Measurements from ENCODE around the gene OPCML.

OPCML gene

DNA sequence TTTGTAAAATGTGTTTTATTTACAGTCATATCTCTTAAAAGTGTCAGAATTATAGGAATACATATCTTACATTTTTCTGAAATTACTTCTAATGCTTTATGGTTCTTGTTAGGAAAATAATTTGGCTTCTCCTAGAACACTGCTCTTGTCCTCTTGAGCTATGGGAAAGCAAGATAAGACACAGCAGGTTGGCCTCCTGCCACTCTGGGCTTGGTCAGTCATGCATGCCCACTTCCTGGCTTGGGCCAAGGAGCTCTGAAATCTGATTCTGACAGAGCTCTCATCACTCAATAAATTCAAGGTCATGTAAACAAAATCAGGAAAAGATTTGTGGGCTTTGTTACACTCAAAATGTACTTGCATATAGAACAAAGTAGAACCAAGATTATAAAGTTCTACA, 1036.0 kb downstream of the OPCML start:
- peaks cover 8% of the 10 kb centered on the region for H3K9me3 Mint-ChIP-seq
- H3K36me3 Mint-ChIP-seq (ENCODE audit: low read depth): no peaks in the 10 kb centered on the region
- no peak overlapping the region for H3K4me3 Mint-ChIP-seq
- H3K27me3 Mint-ChIP-seq (ENCODE audit: low read depth, poor library complexity): peaks cover 8% of the 10 kb centered on the region
- peak overlapping the region; percentile 83 for H3K27ac Mint-ChIP-seq
- DNase-seq: peak; percentile 53
- TF ChIP-seq, protein P1, sequence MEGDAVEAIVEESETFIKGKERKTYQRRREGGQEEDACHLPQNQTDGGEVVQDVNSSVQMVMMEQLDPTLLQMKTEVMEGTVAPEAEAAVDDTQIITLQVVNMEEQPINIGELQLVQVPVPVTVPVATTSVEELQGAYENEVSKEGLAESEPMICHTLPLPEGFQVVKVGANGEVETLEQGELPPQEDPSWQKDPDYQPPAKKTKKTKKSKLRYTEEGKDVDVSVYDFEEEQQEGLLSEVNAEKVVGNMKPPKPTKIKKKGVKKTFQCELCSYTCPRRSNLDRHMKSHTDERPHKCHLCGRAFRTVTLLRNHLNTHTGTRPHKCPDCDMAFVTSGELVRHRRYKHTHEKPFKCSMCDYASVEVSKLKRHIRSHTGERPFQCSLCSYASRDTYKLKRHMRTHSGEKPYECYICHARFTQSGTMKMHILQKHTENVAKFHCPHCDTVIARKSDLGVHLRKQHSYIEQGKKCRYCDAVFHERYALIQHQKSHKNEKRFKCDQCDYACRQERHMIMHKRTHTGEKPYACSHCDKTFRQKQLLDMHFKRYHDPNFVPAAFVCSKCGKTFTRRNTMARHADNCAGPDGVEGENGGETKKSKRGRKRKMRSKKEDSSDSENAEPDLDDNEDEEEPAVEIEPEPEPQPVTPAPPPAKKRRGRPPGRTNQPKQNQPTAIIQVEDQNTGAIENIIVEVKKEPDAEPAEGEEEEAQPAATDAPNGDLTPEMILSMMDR (IDR thresholded peaks at IDR 0.05): no peak
- H3K4me1 Mint-ChIP-seq: peaks cover 79% of the 10 kb centered on the region

DNA sequence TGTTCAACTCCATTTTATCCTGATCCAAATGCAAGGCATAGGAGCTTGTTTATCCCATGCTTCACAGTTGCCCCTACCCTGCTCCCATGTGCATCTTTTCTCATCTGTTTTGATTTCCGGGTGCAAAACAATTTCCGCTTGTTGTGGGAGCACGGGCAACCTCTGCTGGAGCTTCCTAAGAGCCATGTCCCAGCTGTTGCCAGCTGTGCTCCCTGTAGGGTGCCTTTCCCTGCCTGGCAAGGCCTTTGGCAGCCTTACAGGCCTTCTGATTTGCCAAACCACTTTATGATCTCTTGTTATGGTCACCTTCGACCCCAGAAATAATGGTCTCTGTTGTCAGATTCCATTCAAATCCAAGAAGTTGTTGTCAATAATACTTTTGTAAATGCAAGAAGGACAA, 1038.5 kb downstream of the OPCML start:
- Mint-ChIP-seq H3K4me3 (no peak overlapping the region), H3K27me3 (ENCODE audit: low read depth, poor library complexity) (peaks cover 3% of the 10 kb centered on the region), H3K9me3 (peaks cover 8% of the 10 kb centered on the region), H3K4me1 (peaks cover 71% of the 10 kb centered on the region), H3K27ac (no peak overlapping the region), H3K36me3 (ENCODE audit: low read depth) (no peaks in the 10 kb centered on the region)
- no peak for DNase-seq
- TF ChIP-seq, protein P1 (IDR thresholded peaks at IDR 0.05): no peak

DNA sequence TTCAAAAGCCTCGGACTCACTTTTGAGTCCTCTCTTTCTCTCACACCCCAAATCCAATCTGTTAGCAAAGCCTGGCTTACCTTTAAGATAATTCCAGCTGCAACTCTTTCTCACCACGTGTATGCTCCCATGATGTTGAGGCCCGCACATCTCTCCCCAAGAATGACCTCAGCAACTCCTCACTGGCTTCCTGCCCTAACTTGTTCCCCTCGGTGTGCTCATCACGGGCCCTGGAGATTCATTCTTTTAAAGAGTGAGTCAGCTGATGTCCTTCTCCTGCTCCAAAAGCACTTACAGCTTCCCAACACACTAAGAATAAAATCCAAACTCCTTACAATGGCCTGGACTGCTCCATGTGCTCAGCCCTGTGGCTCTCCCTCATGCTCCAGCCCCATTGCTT, 1041.3 kb downstream of the OPCML start:
- H3K27ac Mint-ChIP-seq: no peak overlapping the region
- DNase-seq: no peak
- H3K9me3 Mint-ChIP-seq: peaks cover 10% of the 10 kb centered on the region
- H3K27me3 Mint-ChIP-seq (ENCODE audit: low read depth, poor library complexity): no peaks in the 10 kb centered on the region
- no peak overlapping the region for H3K4me3 Mint-ChIP-seq
- H3K4me1 Mint-ChIP-seq: peaks cover 47% of the 10 kb centered on the region
- H3K36me3 Mint-ChIP-seq (ENCODE audit: low read depth): peaks cover 5% of the 10 kb centered on the region
- TF ChIP-seq, protein P1 (IDR thresholded peaks at IDR 0.05): no peak

DNA sequence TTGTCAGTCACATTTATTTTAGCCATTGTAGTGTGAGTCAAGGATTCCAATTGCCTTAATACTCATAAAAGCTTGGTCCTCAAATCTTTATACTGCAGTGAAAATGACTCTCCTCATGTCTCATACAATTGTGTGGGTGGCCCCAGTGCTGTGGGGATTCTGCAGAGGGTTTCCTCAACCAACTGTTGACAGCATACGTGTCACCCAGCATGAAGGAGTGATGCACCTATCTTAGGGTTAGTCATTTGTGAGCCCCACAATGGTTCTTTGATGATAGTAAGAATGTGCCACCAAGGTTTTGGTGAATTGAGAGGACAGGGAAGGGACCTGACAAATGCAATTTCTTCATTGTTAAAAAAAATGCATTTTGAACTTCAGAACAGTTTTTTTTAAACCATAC, 1046.2 kb downstream of the OPCML start:
- no peaks in the 10 kb centered on the region for H3K4me1 Mint-ChIP-seq
- TF ChIP-seq, protein P1 (IDR thresholded peaks at IDR 0.05): no peak
- DNase-seq: no peak
- H3K36me3 Mint-ChIP-seq (ENCODE audit: low read depth): peaks cover 9% of the 10 kb centered on the region
- H3K27me3 Mint-ChIP-seq (ENCODE audit: low read depth, poor library complexity): no peaks in the 10 kb centered on the region
- no peak overlapping the region for H3K27ac Mint-ChIP-seq
- H3K9me3 Mint-ChIP-seq: peaks cover 23% of the 10 kb centered on the region
- H3K4me3 Mint-ChIP-seq: no peak overlapping the region

DNA sequence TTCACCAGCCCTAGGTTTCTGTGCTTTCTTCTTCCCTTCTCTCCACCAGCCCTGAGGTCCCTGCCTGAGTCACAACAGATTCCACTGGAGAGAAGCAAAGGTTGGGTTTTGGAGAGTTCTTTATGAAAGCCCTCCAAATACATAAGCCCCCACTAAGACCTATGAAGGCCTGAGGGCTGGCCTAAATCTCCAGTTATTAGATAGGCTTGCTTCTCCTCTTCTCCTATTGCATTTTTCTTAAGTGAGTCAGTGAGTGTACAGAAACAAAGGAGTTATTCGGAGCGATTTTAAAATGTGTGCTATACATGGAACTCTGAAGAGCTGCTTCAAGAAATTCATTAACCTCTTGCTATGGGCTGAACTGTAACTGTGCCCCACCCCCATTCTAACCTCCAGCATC, 1057.3 kb downstream of the OPCML start:
- TF ChIP-seq, protein P1 (IDR thresholded peaks at IDR 0.05): no peak
- Mint-ChIP-seq H3K4me3 (no peak overlapping the region), H3K36me3 (ENCODE audit: low read depth) (no peaks in the 10 kb centered on the region), H3K27me3 (ENCODE audit: low read depth, poor library complexity) (peaks cover 11% of the 10 kb centered on the region), H3K9me3 (peaks cover 24% of the 10 kb centered on the region), H3K27ac (no peak overlapping the region), H3K4me1 (peaks cover 8% of the 10 kb centered on the region)
- no peak for DNase-seq

DNA sequence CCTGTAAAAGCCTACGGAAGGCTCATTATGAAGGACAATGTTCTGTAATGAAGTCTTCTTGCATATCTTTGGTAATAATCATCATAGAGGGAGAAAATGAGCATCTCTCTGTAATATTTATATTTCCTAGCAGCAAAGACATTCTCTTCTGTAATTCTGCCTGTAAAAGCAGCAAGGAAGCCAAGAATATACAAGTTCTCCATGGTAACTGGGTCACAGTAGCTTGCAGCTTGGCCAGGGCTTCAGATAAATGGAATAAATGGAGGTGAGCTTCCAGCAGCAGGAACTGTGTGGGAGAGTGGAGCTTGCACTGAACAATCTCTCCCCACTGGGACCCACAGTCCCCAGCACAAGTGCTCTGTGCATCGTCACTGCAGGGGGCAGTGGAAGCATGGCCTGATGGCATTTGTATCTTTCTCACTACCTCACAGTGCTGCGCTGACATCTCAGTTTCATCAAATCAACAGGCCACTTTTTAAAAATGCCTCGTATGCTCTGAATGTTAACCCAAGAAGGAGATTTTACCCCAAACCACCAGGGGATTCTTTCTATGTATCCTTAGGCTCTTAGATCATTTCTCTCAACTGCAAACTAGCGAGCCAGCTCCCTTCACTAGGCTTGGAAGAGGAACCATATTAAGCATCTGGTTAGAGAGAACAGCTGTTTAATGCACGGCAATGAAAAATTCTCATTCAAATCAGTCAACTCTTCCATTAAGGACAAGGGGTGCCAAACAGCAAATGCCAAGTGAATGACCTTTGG, 1059.7 kb downstream of the OPCML start:
- H3K27me3 Mint-ChIP-seq (ENCODE audit: low read depth, poor library complexity): peaks cover 11% of the 10 kb centered on the region
- no peaks in the 10 kb centered on the region for H3K4me1 Mint-ChIP-seq
- no peaks in the 10 kb centered on the region for H3K36me3 Mint-ChIP-seq (ENCODE audit: low read depth)
- no peak overlapping the region for H3K4me3 Mint-ChIP-seq
- DNase-seq: no peak
- peaks cover 5% of the 10 kb centered on the region for H3K9me3 Mint-ChIP-seq
- TF ChIP-seq, protein P1 (IDR thresholded peaks at IDR 0.05): no peak
- no peak overlapping the region for H3K27ac Mint-ChIP-seq

All from nephron progenitor cell (in vitro differentiated cells).